HG02763 (cell line): Measurements from ENCODE around the gene PANK4.
A peak's percentile ranks its signal among the peaks of the same experiment; 100 is the strongest.
"Not testable (repeated sequence)": the region's sequence is repeated elsewhere in the genome, so short reads cannot be mapped to it uniquely, and the experiment has no call there.

Experiments
- ATAC-seq: cut with Tn5 transposase; IDR thresholded peaks from one replicate; pipeline ENCODE4 v1.9.1; 2021; ENCODE audit warnings: mild to moderate bottlenecking, moderate library complexity; ENCODE audit not compliant: unreplicated experiment

PANK4 gene

DNA sequence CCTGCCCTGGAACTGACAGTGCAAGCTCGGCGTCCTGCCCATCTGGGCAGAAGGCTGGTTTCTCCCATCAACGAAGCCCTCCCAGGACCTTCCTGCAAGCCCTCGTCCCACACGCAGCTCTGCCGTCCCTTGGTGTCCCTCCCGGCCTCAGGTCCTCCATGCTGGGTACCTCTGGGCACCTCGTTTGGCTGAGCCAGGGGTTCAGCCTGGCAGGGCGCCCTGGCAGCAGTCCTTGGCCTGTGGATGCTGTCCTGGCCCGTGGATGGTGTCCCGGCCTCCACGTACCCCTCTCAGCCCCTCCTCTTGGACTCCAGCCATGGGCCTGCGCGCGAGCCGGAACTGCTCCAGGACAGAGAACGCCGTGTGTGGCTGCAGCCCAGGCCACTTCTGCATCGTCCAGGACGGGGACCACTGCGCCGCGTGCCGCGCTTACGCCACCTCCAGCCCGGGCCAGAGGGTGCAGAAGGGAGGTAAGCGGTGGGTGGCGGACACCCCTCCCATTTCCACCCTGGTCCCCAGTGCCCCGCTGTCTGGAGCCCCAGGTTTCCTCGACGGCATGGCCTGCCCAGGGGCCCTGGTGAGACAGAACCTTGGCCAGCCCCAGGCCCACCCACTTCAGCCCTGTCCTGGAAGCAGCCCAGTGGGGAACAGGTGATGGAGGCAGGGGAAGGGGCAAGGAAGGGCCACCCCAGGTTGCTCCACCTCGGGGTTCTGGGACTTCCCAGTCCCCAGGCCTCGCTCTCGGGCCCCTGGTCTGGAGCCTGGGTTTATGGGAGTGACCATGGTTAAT is 33.3 kb upstream of the PANK4 start:
- no peak for ATAC-seq

DNA sequence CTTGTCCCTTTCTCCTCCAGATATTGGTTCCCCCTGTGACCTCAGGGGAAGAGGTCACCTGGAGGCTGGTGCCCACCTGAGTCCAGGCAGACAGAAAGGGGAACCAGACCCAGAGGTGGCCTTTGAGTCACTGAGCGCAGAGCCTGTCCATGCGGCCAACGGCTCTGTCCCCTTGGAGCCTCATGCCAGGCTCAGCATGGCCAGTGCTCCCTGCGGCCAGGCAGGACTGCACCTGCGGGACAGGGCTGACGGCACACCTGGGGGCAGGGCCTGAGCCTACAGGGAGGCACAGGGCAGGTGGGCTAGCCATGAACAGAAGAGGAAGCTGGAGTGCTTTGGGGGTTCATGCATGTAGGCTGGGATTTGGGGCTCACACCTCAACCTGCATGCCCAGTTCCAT is 32.5 kb upstream of the PANK4 start:
- ATAC-seq: no peak

DNA sequence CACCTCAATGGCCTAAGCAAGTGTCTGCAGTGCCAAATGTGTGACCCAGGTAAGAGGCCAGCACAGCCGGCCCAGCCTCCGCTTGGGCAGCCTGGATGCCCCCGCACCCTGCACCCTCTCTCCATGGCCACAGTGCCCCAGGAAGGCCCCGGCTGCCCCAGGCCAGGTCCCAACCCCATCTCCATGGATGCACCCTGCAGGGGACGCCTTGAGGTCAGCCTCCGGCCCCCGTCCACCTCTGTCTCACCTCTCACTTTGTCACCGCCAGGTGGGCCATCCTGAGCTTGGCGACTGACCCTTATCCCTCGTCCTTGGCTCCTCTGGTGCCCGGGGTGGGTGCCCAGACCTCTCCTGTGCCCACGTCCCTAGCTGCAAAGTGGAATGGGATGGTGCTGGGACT is 32.0 kb upstream of the PANK4 start:
- ATAC-seq: no peak

DNA sequence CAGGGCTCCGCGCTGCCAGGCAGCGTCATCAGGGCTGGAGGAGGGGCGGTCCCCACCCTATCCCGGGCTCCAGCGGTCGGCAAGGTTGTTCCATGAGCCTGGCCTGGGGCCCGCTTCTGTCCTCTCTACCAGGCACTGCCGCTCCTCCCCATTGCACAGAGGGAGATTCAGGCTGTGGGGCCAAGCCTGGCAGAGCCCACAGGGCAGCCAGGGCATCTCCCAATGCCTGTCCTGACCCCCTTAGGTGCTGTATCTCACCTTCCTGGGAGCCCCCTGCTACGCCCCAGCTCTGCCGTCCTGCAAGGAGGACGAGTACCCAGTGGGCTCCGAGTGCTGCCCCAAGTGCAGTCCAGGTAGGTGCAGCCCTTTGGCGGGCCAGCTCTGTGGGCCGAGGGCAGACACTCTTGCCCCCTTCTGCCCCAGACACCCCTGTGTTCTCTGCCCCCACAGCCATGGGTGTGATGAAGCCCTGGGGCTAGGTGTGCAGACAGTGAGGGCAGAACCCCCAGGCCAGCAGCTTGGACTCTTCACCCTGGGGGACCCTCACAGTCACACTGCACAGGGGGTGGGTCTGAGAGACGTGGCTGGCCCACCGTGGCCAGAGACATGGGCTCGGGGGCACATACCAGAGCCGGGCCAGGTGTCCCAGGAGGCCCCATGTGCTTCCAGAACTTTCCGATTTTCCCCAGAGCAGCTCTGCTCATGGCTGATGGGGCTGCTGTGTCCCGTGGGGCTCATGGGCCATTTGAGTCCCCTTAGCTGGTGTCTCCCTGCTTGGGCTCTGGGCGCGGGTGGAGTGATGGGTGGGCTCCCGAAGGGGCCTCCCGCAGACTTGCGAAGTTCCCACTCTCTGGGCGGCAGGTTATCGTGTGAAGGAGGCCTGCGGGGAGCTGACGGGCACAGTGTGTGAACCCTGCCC is 31.3 kb upstream of the PANK4 start:
- ATAC-seq: no peak

DNA sequence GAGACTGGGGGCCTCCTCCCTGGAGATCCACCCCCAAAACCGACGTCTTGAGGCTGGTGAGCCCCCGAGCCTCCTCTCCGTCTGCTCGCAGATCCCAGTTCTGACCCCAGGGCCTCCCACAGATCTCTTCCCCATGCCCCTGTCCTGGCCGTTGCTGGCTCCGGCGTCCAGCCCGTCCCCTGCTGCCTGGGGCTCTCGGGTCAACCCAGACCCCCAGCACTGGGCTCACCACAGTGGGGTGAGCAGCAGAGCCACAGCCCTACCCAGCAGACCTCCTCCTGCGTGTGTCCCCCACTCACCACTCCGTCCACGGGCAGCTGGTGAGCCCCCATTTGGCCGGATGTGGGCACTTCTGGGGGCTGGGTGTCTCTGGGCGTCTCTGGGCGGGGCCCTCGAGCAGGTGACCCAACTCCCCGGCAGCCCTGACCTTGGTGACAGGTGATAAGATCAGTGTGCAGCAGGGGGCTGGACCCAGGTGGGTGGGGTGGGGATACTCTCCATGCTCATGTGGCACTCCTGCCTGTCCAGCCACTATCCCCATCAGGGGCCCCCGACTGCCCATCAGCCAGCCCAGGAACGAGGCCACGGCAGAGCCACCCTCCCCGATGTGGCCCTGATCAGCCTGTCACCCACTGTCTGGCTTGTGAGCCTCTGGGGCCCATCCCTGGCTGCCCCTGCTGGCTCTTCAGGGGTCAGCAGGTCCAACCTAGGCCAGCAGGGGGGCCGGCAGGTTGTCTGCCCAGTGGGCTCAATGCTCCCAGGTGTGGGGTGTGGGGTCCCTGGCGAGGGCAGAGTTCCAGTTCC is 30.5 kb upstream of the PANK4 start:
- ATAC-seq: no peak

DNA sequence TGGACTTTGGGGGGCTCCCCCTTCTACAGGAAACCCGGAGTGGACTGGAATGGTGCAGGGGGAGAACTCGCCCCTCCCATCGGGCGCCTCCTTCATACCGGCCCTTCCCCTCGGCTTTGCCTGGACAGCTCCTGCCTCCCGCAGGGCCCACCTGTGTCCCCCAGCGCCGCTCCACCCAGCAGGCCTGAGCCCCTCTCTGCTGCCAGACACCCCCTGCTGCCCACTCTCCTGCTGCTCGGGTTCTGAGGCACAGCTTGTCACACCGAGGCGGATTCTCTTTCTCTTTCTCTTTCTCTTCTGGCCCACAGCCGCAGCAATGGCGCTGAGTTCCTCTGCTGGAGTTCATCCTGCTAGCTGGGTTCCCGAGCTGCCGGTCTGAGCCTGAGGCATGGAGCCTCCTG is 29.9 kb upstream of the PANK4 start, which contains the start of gene TNFRSF14:
TSS of gene TNFRSF14 (plus strand) at position 95 of the 401 bp plus-strand sequence. CDS start at position 389, 294 bp downstream.
- ATAC-seq: peak; percentile 22

DNA sequence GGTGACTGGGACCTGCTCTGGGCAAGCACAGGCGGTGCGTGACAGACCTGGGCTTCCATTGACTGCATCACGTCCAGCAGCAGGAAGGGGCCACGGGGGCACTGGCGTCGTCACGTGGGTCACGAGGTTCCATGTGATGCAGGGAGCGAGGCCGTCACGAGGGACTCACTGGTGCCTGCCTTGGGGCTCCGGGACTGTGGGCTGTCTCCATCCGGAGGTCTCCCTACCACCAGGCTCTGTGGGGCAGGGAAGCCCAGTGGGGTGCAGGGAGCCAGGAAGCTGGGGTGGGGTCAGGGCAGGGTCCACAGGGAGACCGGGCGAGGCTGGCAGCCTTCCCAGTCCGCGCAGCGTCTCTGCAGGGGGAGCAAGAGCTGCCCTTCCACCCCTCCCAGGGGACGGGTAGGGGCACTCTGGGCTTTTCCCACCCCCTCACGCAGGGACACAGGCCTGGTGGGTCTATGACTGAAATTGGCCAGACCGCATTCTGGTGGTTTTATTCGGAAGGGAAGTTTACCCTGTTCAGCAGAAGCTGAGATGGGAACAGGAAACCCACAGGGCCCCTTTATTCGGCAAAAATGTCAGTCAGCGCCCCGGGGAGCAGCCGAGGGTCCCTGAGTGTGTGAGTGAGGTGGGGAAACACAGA is 29.4 kb upstream of the PANK4 start:
- peak; percentile 38 for ATAC-seq

DNA sequence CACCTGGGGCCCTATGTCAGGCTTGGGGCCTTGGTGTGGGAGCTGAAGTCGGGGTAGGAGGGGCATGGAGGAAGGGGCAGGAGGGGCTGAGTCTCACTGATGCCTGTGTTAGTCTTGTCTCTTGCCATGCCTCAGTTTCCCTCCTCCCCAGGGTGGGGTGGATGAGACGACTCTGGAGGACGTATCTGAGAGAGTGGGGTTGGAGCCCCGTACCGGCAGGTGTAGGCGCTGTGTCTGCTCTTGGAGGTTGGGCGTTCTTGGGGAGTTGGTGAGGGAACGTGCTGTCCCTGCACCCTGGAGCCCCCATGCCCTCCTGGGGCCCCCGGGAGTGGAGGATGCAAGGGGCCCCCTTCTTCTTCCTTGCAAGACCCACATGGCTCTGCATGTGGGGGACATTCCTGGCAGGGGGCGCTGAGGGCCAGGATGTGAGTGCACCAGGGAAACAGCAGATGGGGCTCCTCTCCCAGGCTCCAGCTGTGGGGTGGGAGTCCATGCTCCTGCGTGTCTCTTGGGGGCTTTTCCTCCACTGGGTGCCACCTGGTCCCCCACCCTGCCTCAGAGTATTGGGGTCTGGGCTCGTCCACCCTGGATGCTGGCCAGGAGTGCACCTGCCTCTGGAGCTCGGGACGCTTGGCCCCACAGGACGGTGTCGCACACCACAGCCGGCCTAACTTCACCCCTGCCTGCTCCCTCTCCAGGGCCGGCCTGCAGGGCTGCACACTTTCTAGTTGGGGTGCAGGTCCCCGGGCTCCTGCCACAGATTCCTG is 28.4 kb upstream of the PANK4 start:
- no peak for ATAC-seq

DNA sequence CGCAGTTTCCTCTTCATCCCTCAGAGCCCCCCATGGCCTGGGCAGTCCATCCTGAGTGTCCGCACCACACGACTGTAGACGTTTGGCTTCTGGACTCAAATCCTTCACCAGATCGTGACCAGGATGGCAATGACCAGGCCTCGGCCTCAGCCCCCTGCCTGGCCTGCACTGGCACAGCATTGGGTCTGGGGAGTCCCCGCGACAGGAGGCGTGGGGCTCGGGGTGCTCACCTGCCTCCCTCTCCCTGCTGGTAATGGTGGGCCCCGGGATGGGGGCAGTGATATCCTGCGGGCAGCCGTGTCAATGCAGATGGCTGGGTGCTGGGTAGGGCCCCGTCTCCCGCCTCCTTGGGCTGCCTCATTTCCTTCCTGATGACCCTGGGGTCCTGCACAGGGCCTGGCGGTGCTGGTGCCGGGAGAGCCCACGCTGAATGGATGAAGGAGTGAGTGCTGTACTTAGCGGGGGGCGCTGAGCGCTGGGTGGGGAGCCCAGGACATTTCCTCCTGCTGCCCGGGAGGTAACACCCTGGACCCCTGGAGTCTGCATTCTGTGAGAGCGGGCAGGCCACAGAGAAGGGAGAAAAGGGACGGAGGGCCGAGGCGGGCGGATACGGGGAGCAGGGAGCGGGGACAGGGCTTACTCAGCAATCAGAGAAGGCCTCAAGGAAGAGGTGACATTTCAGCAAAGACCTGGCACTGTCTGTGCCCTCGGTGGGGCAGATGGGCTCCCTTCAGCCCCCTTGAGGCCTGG is 27.6 kb upstream of the PANK4 start:
- ATAC-seq: no peak

DNA sequence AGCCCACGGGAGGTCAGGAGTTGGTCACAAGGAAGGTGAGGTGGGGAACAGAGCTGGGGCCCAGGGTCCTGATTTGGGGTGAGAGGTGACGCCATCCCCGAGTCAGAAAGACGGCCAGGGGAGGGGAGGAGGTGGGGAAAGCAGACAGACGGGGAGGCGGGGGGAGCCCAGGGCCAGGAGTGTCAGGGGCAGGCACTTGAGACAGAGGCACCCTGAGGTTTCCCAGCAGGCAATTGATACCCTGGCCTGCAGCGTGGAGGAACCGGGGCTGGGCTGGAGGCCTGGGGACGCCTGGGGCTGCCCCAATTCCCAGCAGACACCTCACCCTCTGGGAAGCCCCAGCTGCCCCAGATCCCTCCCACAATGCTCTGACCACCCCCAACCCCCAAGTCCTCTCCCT is 26.7 kb upstream of the PANK4 start:
- ATAC-seq: not testable (repeated sequence)

DNA sequence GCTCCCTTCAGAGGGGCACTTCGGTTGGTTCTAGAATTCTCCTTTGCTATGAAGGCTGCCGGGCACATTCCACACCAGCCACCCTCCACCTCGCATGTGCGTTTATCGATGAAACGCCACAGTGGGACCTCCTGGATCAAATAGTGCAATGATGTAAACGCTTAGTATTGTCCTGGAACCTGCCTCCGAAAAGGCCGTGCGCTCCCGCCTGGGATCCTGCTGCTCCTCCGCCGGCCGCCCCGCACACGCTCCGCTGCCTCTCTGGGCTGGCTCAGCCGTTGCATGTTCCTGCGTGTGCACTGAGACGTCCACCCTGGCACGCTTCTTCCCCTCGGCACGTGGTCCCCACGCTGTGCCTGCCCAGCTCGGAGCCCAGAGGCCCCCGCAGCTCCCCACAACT is 25.8 kb upstream of the PANK4 start:
- ATAC-seq: no peak

DNA sequence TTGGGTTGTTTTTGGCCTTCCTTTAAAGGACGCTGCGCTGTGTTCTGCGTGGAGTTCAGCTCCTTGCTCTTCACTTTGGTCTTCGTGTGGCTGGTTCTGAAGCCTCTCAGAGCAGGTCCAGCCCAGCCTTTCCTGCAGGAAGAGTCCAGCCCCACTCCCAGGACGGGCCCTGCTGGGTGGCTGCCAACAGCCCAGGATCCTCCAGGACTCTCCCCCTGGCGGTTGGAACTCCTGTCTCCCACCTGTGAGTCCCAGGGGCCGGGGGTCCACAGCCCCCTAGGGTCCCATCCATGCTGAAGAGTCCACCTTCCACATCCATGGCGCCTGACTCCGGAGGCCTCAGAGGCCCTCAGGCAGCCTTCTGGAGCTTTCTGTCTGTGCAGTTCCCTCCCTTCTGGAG is 25.1 kb upstream of the PANK4 start:
- ATAC-seq: not testable (repeated sequence)

DNA sequence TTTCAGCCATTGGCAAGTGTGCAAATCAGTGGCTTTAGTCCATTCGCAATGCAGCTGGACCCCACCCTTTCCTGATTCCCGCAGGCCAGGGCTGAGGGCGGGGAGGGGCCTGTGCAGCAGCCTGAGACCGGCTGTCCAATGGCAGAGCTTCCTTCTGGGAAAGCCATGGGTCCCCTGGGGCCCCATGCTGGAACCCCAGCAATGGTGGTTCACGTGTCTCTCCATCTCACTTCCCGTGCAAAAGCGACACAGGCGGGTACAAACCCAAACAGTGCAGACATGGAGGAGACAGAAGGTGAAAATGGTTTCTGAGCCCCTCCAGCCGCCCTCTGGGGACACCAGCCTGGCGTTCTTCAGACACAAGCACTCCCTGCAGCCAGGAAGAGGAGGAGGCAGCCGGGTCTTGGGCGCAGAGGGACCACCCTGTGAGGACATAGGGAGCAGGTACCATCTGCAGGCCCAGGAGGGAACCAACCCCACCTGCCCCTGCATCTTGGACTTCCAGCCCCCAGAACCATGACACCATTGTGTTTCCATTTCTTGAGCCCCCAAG is 24.0 kb upstream of the PANK4 start:
- not testable (repeated sequence) for ATAC-seq

DNA sequence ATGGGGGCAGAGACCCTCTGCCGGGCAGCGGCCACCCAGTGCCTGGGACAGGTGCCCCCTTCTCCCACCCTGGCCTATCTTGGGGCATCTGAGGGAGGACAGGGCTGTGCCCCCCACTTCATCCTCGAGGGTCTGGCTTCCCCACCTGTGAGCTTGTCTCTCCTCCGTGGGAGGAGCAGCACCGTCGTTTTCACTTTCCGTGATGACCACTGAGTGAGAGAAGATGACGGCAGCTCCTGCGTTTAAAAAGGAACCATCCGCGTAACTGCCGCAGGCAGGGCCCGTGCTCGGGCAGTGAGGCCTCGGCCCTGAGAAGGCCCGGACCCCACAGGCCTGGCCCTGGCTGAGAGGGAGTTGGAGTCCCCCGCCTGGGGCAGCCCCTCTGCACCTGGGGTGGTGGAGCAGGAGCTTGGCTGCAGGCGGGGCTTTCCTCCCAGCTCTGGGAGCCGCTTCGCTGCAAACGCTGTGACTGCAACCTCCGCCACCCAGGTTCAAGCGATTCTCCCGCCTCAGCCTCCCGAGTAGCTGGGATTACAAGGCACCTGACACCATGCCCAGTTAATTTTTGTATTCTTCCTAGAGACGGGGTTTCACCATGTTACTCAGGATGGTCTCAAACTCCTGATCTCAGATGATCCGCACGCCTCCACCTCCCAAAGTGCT is 23.1 kb upstream of the PANK4 start:
- not testable (repeated sequence) for ATAC-seq

DNA sequence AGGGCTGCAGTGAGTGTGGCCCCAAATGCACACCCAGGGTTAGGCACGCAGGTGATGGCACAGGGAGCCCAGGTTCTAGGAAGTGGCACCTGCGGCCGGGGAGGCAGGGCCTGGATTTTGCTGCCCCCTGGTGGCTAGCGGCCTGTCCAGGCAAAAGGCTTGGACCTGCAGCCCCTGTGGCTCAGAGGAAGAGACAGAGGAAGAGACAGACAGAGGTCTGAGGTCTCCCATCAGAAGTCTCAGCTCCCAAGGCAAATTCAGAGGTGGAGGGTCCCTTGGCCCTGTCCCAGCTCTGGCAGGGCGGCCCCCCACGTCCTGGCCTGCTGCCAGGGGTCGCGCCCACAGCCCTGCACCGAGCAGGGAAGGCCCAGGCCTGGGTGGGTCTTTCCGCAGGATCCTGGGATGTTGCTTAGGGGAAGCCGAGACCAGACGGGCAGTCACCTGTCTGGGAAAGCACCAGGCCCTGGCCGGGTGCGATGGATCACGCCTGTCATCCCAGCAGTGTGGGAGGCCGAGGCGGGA is 21.7 kb upstream of the PANK4 start:
- no peak for ATAC-seq

DNA sequence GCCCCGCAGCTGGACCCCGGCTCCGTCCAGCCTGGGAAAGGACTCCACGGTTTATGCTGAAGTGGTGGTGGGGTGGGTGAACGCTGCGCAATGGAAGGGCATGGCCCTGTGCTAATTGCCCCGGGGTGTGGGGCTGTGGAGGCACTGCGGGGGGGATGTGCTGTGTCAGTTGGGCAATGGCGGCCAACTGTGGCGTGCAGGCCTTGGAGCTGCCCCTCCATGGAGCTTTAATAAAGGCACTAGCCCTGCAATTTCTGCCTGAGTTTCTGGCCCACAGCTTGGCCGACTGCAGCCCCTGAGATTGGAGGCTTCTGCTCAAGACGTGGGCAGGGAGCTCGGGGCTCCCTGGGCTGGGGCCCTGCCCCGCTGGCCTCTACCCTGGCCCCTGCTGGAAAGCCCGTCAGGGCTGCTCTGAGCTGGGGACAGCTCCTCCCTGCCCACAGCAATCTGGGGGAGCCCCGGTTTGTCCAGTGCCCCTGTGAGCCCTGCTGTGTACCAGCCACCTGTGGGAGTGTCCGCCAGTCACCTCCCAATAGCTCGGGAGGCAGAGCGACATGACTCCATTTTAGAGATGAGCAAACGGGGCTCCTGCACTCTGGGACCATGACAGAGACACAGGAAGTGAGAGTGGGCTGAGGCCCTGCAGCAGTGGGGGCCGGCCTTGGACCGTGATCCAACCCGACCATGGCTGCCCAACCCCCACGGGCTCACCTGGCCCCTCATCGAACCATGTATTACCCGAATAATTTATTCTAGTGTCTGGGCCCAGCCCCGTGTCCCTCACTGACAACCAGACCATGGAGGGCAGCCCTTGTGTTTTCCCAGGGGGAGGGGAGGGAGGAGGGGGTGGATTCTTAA is 21.0 kb upstream of the PANK4 start:
- ATAC-seq: no peak
